ENCODE results near the gene MEF2B. TPM values are rescaled to one million over a fixed set of nuclear protein-coding genes. Genes with fewer than 3 reads are reported as not detected.

MEF2B gene
- total RNA-seq, 1 experiment from 2014 or later = 1.3 TPM

- H2AFZ ChIP-seq (ENCODE audit: low read length) = no peak overlapping the region
- no peak overlapping the region for H3K14ac ChIP-seq (ENCODE audit: insufficient read depth, low read length)
- no peak overlapping the region for H3K4me2 ChIP-seq (ENCODE audit: insufficient read depth, insufficient read length, low read length)
- H3K79me2 ChIP-seq (ENCODE audit: insufficient read depth, low read length) = no peaks in the 10 kb centered on the region
- DNase-seq = no peak
- Mint-ChIP-seq H3K27me3 (ENCODE audit: low read depth) (no peaks in the 10 kb centered on the region), H3K4me1 (peaks cover 0 to 2% of the 10 kb centered on the region in 2 experiments; a peak in 1 of 4 replicates), H3K36me3 (ENCODE audit: insufficient read depth in 1 of 3, low read depth in 3 of 3) (peaks cover 30 to 44% (median 42%) of the 10 kb centered on the region in 3 experiments), H3K9me3 (peaks cover 9 to 15% of the 10 kb centered on the region in 2 experiments), H3K4me3 (no peak overlapping the region), H3K27ac (no peak overlapping the region)
- no peak overlapping the region for H2AK5ac ChIP-seq (ENCODE audit: insufficient read length, low read length)
- H3K23ac ChIP-seq (ENCODE audit: insufficient read length, low read depth, low read length) = no peak overlapping the region
- no peaks in the 10 kb centered on the region for H3K23me2 ChIP-seq (ENCODE audit: insufficient read length, low read depth, low read length, poor library complexity, severe bottlenecking)
- H3K18ac ChIP-seq (ENCODE audit: insufficient read length, low read depth, low read length) = no peak overlapping the region
- H4K5ac ChIP-seq (ENCODE audit: insufficient read length, low read depth, low read length) = no peak overlapping the region
- no peak overlapping the region for H3K4ac ChIP-seq (ENCODE audit: low read depth, low read length)
- no peak overlapping the region for H2BK15ac ChIP-seq (ENCODE audit: low read depth, low read length)
- H4K8ac ChIP-seq (replicated peaks; ENCODE audit: insufficient read length, low read depth, low read length) = no peak overlapping the region
- no peaks in the 10 kb centered on the region for H3K27me3 ChIP-seq (ENCODE audit: insufficient read depth, low read length)
- H3K27ac ChIP-seq (ENCODE audit: insufficient read length, low read depth, low read length) = no peak overlapping the region
- H2BK12ac ChIP-seq (ENCODE audit: insufficient read length, low read depth, low read length) = no peak overlapping the region
- WGBS (ENCODE audit: extremely low coverage, insufficient read length, low lambda C conversion rate) = no CpG with 5 or more reads among the region's 6 CpGs
- H3K56ac ChIP-seq (ENCODE audit: insufficient read length, low read depth, low read length) = no peak overlapping the region
- H4K20me1 ChIP-seq (ENCODE audit: control insufficient read depth, insufficient read depth, insufficient read length) = no peaks in the 10 kb centered on the region
- no peaks in the 10 kb centered on the region for H3K79me1 ChIP-seq (ENCODE audit: insufficient read depth, low read depth, low read length, poor library complexity, severe bottlenecking)
- H3K9me3 ChIP-seq (ENCODE audit: control insufficient read depth, low read depth, low read length) = no peaks in the 10 kb centered on the region
- no peak overlapping the region for H2BK120ac ChIP-seq (ENCODE audit: low read depth, low read length, poor library complexity, severe bottlenecking)
- H2BK5ac ChIP-seq (ENCODE audit: insufficient read length, low read length) = no peak overlapping the region
- TF ChIP-seq CTCF (conservative IDR thresholded peaks at IDR 0.05) = no peak
- H3K4me1 ChIP-seq (ENCODE audit: insufficient read depth, low read length) = no peaks in the 10 kb centered on the region
- no peak overlapping the region for H3K9ac ChIP-seq (ENCODE audit: extremely low read depth, insufficient read length, low read length)
- H4K91ac ChIP-seq (ENCODE audit: insufficient read length, low read depth, low read length) = no peak overlapping the region
- H3T11ph ChIP-seq (ENCODE audit: low read length) = no peak overlapping the region
- H2BK20ac ChIP-seq (ENCODE audit: low read depth, low read length, poor library complexity, severe bottlenecking) = no peak overlapping the region
Observed at GRCh38 chr19:19126102-19126501, 44.0 kb downstream of the MEF2B start.

All from H9 (cell line).